ENCODE data around the gene INO80D. TPM values are rescaled to one million over a fixed set of nuclear protein-coding genes. Genes with fewer than 3 reads are reported as not detected.
"Not testable (repeated sequence)": the region's sequence is repeated elsewhere in the genome, so short reads cannot be mapped to it uniquely, and the experiment has no call there.

Gene INO80D
- total RNA-seq, 4 donors from 2014 or later: 20.8 to 102 (median 56.4) TPM

GRCh38 chr2:206105038-206105437 is 19.1 kb upstream of the INO80D start:
- no peak for DNase-seq
- Histone ChIP-seq H3K4me3 (no peak overlapping the region), H3K36me3 (no peaks in the 10 kb centered on the region), H3K27ac (no peak overlapping the region), H3K4me1 (no peaks in the 10 kb centered on the region), H3K9me3 (no peaks in the 10 kb centered on the region), H3K27me3 (no peaks in the 10 kb centered on the region)
- TF ChIP-seq POLR2A (IDR thresholded peaks at IDR 0.05) (no peak), CTCF (IDR thresholded peaks at IDR 0.05) (no peak)

- not testable (repeated sequence) for H3K36me3 ChIP-seq, H3K9me3 ChIP-seq, H3K4me3 ChIP-seq, DNase-seq, H3K27me3 ChIP-seq, H3K27ac ChIP-seq, H3K4me1 ChIP-seq
Observed at GRCh38 chr2:206098872-206099271, 12.9 kb upstream of the INO80D start.

GRCh38 chr2:206098471-206098870 is 12.5 kb upstream of the INO80D start:
- TF ChIP-seq POLR2A (IDR thresholded peaks at IDR 0.05) (no peak), CTCF (IDR thresholded peaks at IDR 0.05) (no peak)
- H3K4me3 ChIP-seq: no peak overlapping the region
- no peaks in the 10 kb centered on the region for H3K4me1 ChIP-seq
- no peaks in the 10 kb centered on the region for H3K9me3 ChIP-seq
- DNase-seq: no peak
- no peak overlapping the region for H3K27ac ChIP-seq
- H3K36me3 ChIP-seq: no peaks in the 10 kb centered on the region
- H3K27me3 ChIP-seq: no peaks in the 10 kb centered on the region

- no peak for DNase-seq
- TF ChIP-seq POLR2A (IDR thresholded peaks at IDR 0.05): no peak
- TF ChIP-seq CTCF (IDR thresholded peaks at IDR 0.05): no peak
- H3K27me3 ChIP-seq: no peaks in the 10 kb centered on the region
Observed at GRCh38 chr2:206096876-206097275, 10.9 kb upstream of the INO80D start.

GRCh38 chr2:206095536-206096332 is 9.8 kb upstream of the INO80D start:
- H3K27ac ChIP-seq: no peak overlapping the region
- TF ChIP-seq POLR2A (IDR thresholded peaks at IDR 0.05): no peak
- TF ChIP-seq CTCF (IDR thresholded peaks at IDR 0.05): no peak

More at GRCh38 chr2:206096876-206097275, 10.9 kb upstream of the INO80D start:
- no peaks in the 10 kb centered on the region for H3K9me3 ChIP-seq
- H3K4me1 ChIP-seq: no peaks in the 10 kb centered on the region
- no peaks in the 10 kb centered on the region for H3K36me3 ChIP-seq
- H3K4me3 ChIP-seq: no peak overlapping the region
- no peak overlapping the region for H3K27ac ChIP-seq

GRCh38 chr2:206092297-206092696 is 6.3 kb upstream of the INO80D start:
- TF ChIP-seq CTCF (IDR thresholded peaks at IDR 0.05) (no peak), POLR2A (IDR thresholded peaks at IDR 0.05) (no peak)
- H3K4me1 ChIP-seq: no peaks in the 10 kb centered on the region
- peaks cover 0 to 6% (median 0%) of the 10 kb centered on the region in 3 donors for H3K36me3 ChIP-seq

More at GRCh38 chr2:206095536-206096332, 9.8 kb upstream of the INO80D start:
- Histone ChIP-seq H3K36me3 (peaks cover 0 to under 1% (median 0%) of the 10 kb centered on the region in 3 donors), H3K4me1 (no peaks in the 10 kb centered on the region), H3K27me3 (no peaks in the 10 kb centered on the region), H3K4me3 (no peak overlapping the region), H3K9me3 (no peaks in the 10 kb centered on the region)
- no peak for DNase-seq

More at GRCh38 chr2:206092297-206092696, 6.3 kb upstream of the INO80D start:
- H3K27ac ChIP-seq: no peak overlapping the region
- no peaks in the 10 kb centered on the region for H3K9me3 ChIP-seq
- H3K27me3 ChIP-seq: no peaks in the 10 kb centered on the region
- H3K4me3 ChIP-seq: no peak overlapping the region
- DNase-seq: no peak

All from Peyer's patch (tissue), 4 donors.